ACC112 (cell line): ENCODE results near the gene JUP.

Experiments
- H2AFZ ChIP-seq: fragments of 200-600 bp; sonication (generic); one replicate; pipeline ENCODE4 v1.6.0; 2017; ENCODE audit warnings: antibody characterized with exemption, low read length; ENCODE audit not compliant: unreplicated experiment
- H3K27ac ChIP-seq: fragments of 200-600 bp; sonication (generic); 2 replicates; pipeline ENCODE4 v1.5.1; 2014; ENCODE audit warnings: low read depth, mild to moderate bottlenecking, antibody characterized with exemption, low read length, moderate library complexity
- H3K27me3 ChIP-seq: fragments of 200-600 bp; sonication (generic); 2 replicates; pipeline ENCODE4 v1.6.1; 2014; ENCODE audit warnings: mild to moderate bottlenecking, antibody characterized with exemption, low read length, moderate library complexity, mixed read lengths; ENCODE audit not compliant: insufficient read depth
- H3K36me3 ChIP-seq: fragments of 200-600 bp; sonication (generic); 2 replicates; pipeline ENCODE4 v1.6.1; 2016; ENCODE audit warnings: mild to moderate bottlenecking, antibody characterized with exemption, low read length, moderate library complexity, mixed read lengths; ENCODE audit not compliant: insufficient read depth
- H3K4me1 ChIP-seq: fragments of 200-600 bp; sonication (generic); one replicate; pipeline ENCODE4 v1.6.1; 2016; ENCODE audit warnings: low read length, mixed read lengths; ENCODE audit not compliant: insufficient read depth, unreplicated experiment, control insufficient read depth
- H3K4me3 ChIP-seq: fragments of 200-600 bp; sonication (generic); 2 replicates; pipeline ENCODE4 v1.5.1; 2014; ENCODE audit warnings: mild to moderate bottlenecking, low read depth, low read length
- H3K79me2 ChIP-seq: fragments of 200-600 bp; sonication (generic); one replicate; pipeline ENCODE4 v1.6.0; 2016; ENCODE audit warnings: low read length; ENCODE audit not compliant: control insufficient read depth, unreplicated experiment, insufficient read depth

JUP gene

GRCh38 chr17:41821776-41822175, 35.3 kb upstream of the JUP start:
- no peak overlapping the region for H2AFZ ChIP-seq
- peaks cover 3% of the 10 kb centered on the region; the same call in 1 of the 2 replicates for H3K36me3 ChIP-seq
- H3K27ac ChIP-seq = no peak overlapping the region
- H3K4me3 ChIP-seq = no peak overlapping the region
- no peaks in the 10 kb centered on the region for H3K4me1 ChIP-seq
- H3K27me3 ChIP-seq = no peaks in the 10 kb centered on the region
- peaks cover 11% of the 10 kb centered on the region for H3K79me2 ChIP-seq

- Histone ChIP-seq H3K4me1 (peaks cover 9% of the 10 kb centered on the region), H2AFZ (no peak overlapping the region), H3K79me2 (peaks cover 42% of the 10 kb centered on the region), H3K4me3 (no peak overlapping the region), H3K27ac (no peak overlapping the region), H3K27me3 (no peaks in the 10 kb centered on the region), H3K36me3 (peaks cover 3% of the 10 kb centered on the region; the same call in 1 of the 2 replicates)
Measured at GRCh38 chr17:41818024-41818423, 31.5 kb upstream of the JUP start.

GRCh38 chr17:41816637-41817320, 30.3 kb upstream of the JUP start:
- no peak overlapping the region for H3K4me3 ChIP-seq
- no peak overlapping the region for H2AFZ ChIP-seq
- H3K27ac ChIP-seq = no peak overlapping the region
- H3K36me3 ChIP-seq = peaks cover 3% of the 10 kb centered on the region; the same call in 1 of the 2 replicates
- H3K27me3 ChIP-seq = no peaks in the 10 kb centered on the region
- peaks cover 9% of the 10 kb centered on the region for H3K4me1 ChIP-seq
- H3K79me2 ChIP-seq = peaks cover 47% of the 10 kb centered on the region

- Histone ChIP-seq H3K79me2 (peaks cover 63% of the 10 kb centered on the region), H3K27ac (peak overlapping the region; percentile 65), H3K4me1 (peaks cover 23% of the 10 kb centered on the region), H3K36me3 (peaks cover 3% of the 10 kb centered on the region; the same call in 1 of the 2 replicates), H2AFZ (no peak overlapping the region), H3K27me3 (no peaks in the 10 kb centered on the region), H3K4me3 (peak overlapping the region; percentile 79)
Measured at GRCh38 chr17:41814195-41814594, 27.7 kb upstream of the JUP start.

GRCh38 chr17:41813699-41814124, 27.2 kb upstream of the JUP start:
- Histone ChIP-seq H3K4me3 (peak overlapping the region; percentile 79), H3K79me2 (peaks cover 64% of the 10 kb centered on the region), H2AFZ (no peak overlapping the region), H3K27ac (peak overlapping the region; percentile 65), H3K27me3 (no peaks in the 10 kb centered on the region), H3K36me3 (peaks cover 3% of the 10 kb centered on the region; the same call in 1 of the 2 replicates), H3K4me1 (peaks cover 23% of the 10 kb centered on the region)

GRCh38 chr17:41813152-41813680, 26.7 kb upstream of the JUP start:
- peaks cover 23% of the 10 kb centered on the region for H3K4me1 ChIP-seq
- peak overlapping the region; percentile 52 for H2AFZ ChIP-seq
- peak overlapping the region; percentile 79 for H3K4me3 ChIP-seq
- H3K27me3 ChIP-seq = no peaks in the 10 kb centered on the region
- H3K36me3 ChIP-seq = 0 out of 2 replicates have a peak, but pooled peaks cover 3% of the 10 kb centered on the region
- H3K79me2 ChIP-seq = peaks cover 64% of the 10 kb centered on the region
- peak overlapping the region; percentile 65 for H3K27ac ChIP-seq

GRCh38 chr17:41812381-41813151, 26.1 kb upstream of the JUP start, which contains the start of gene FKBP10:
TSS of gene FKBP10 (plus strand) at chr17:41813004. CDS start at chr17:41813035, 31 bp downstream.
- Histone ChIP-seq H3K36me3 (no peaks in the 10 kb centered on the region), H3K27ac (peak within 1 kb of the TSS; percentile 65), H2AFZ (peak within 1 kb of the TSS; percentile 52), H3K79me2 (peaks cover 60% of the 10 kb centered on the region), H3K27me3 (no peaks in the 10 kb centered on the region), H3K4me3 (peak within 1 kb of the TSS; percentile 79), H3K4me1 (peaks cover 23% of the 10 kb centered on the region)

GRCh38 chr17:41811549-41812380, 25.3 kb upstream of the JUP start, which contains the start of gene P3H4:
TSS of gene P3H4 (minus strand) at chr17:41811949. CDS start at chr17:41811915, 34 bp downstream.
- H3K79me2 ChIP-seq = peaks cover 53% of the 10 kb centered on the region
- H3K4me3 ChIP-seq = peak within 1 kb of the TSS; percentile 79
- peak within 1 kb of the TSS; percentile 65 for H3K27ac ChIP-seq
- no peaks in the 10 kb centered on the region for H3K36me3 ChIP-seq
- H3K4me1 ChIP-seq = peaks cover 23% of the 10 kb centered on the region
- no peaks in the 10 kb centered on the region for H3K27me3 ChIP-seq
- peak within 1 kb of the TSS; percentile 52 for H2AFZ ChIP-seq

- H3K4me1 ChIP-seq = peaks cover 23% of the 10 kb centered on the region
- H3K4me3 ChIP-seq = peak overlapping the region; percentile 79
- peaks cover 47% of the 10 kb centered on the region for H3K79me2 ChIP-seq
- H3K27me3 ChIP-seq = no peaks in the 10 kb centered on the region
- peak overlapping the region; percentile 65; the same call in 1 of the 2 replicates for H3K27ac ChIP-seq
- H2AFZ ChIP-seq = peak overlapping the region; percentile 52
- H3K36me3 ChIP-seq = no peaks in the 10 kb centered on the region
Measured at GRCh38 chr17:41810659-41811548, 24.4 kb upstream of the JUP start.
